ENCODE measurements around the gene PPP2R2B.

Gene PPP2R2B

GRCh38 chr5:146778795-146779194 lies 99.8 kb downstream of the PPP2R2B start:
- no peak for DNase-seq

- no peak for DNase-seq
These were observed 100.3 kb downstream of the PPP2R2B start for GRCh38 chr5:146778261-146778660.

- DNase-seq = no peak
These were observed 105.6 kb downstream of the PPP2R2B start for GRCh38 chr5:146772881-146773466.

- no peak for DNase-seq
These were observed 107.6 kb downstream of the PPP2R2B start for GRCh38 chr5:146770980-146771379.

- no peak for DNase-seq
These were observed 108.0 kb downstream of the PPP2R2B start for GRCh38 chr5:146770546-146770945.

GRCh38 chr5:146767534-146767933 lies 111.0 kb downstream of the PPP2R2B start:
- no peak for DNase-seq

- DNase-seq = no peak
These were observed 112.5 kb downstream of the PPP2R2B start for GRCh38 chr5:146766013-146766412.

GRCh38 chr5:146765089-146765832 lies 113.3 kb downstream of the PPP2R2B start:
- DNase-seq = no peak

GRCh38 chr5:146762830-146763229 lies 115.7 kb downstream of the PPP2R2B start:
- DNase-seq = no peak

GRCh38 chr5:146761811-146762210 lies 116.7 kb downstream of the PPP2R2B start:
- no peak for DNase-seq

GRCh38 chr5:146758938-146759337 lies 119.6 kb downstream of the PPP2R2B start:
- DNase-seq = no peak

- DNase-seq = no peak
These were observed 120.5 kb downstream of the PPP2R2B start for GRCh38 chr5:146758076-146758475.

GRCh38 chr5:146756546-146756945 lies 122.0 kb downstream of the PPP2R2B start:
- no peak for DNase-seq

GRCh38 chr5:146755793-146756192 lies 122.8 kb downstream of the PPP2R2B start:
- no peak for DNase-seq

- DNase-seq = no peak
These were observed 123.9 kb downstream of the PPP2R2B start for GRCh38 chr5:146754621-146755020.

- no peak for DNase-seq
These were observed 124.9 kb downstream of the PPP2R2B start for GRCh38 chr5:146753641-146754040.

GRCh38 chr5:146751781-146752401 lies 126.7 kb downstream of the PPP2R2B start:
- DNase-seq = peak; percentile 6 to 9

GRCh38 chr5:146751054-146751453 lies 127.5 kb downstream of the PPP2R2B start:
- DNase-seq = no peak

GRCh38 chr5:146748533-146748932 lies 130.0 kb downstream of the PPP2R2B start:
- DNase-seq = no peak

GRCh38 chr5:146745931-146746577 lies 132.5 kb downstream of the PPP2R2B start:
- no peak for DNase-seq

- DNase-seq = no peak
These were observed 134.3 kb downstream of the PPP2R2B start for GRCh38 chr5:146744068-146744745.

- DNase-seq = no peak
These were observed 143.5 kb downstream of the PPP2R2B start for GRCh38 chr5:146734936-146735577.

GRCh38 chr5:146732962-146733361 lies 145.6 kb downstream of the PPP2R2B start:
- DNase-seq = no peak

Measured in activated CD4-positive, alpha-beta T cell treated with anti-CD3 and anti-CD28 coated beads, Interleukin-2, amount 50 U/mL, for 4 hours (primary cell).